HepG2 (cell line): ENCODE data around the gene TMEM235. TPM values are rescaled to one million over a fixed set of nuclear protein-coding genes. Genes with fewer than 3 reads are reported as not detected.
A peak's percentile ranks its signal among the peaks of the same experiment; 100 is the strongest.

Source experiments
- CSRNP2 ChIP-seq: sonication (generic); formaldehyde crosslinking; conservative IDR thresholded peaks from 2 replicates; pipeline ENCODE4 v1.8.0; 2022; ENCODE audit warnings: low read depth, missing genetic modification reagents
- HCFC1 ChIP-seq: fragments of 150-350 bp; IDR thresholded peaks from 2 replicates; pipeline ENCODE4 v1.6.1; 2014; ENCODE audit warnings: low read depth, low read length
- HMG20A ChIP-seq: IDR thresholded peaks from 2 replicates; pipeline ENCODE4 v1.6.1; 2016; ENCODE audit warnings: borderline replicate concordance
- IKZF5 ChIP-seq: IDR thresholded peaks from 2 replicates; pipeline ENCODE4 v1.6.1; 2018; ENCODE audit warnings: missing genetic modification reagents, mild to moderate bottlenecking, missing compliant biosample characterization
- KAT7 ChIP-seq: IDR thresholded peaks from 2 replicates; pipeline ENCODE4 v1.6.1; 2018; ENCODE audit warnings: borderline replicate concordance, missing compliant biosample characterization
- KDM2A ChIP-seq: sonication (generic); formaldehyde crosslinking; IDR thresholded peaks from 2 replicates; pipeline ENCODE4 v1.4.0; 2020; ENCODE audit warnings: low read depth, missing genetic modification reagents, borderline replicate concordance
- KLF12 ChIP-seq: sonication (generic); formaldehyde crosslinking; IDR thresholded peaks from 2 replicates; pipeline ENCODE4 v1.4.0; 2020; ENCODE audit warnings: missing genetic modification reagents, borderline replicate concordance
- MLXIP ChIP-seq: sonication (generic); formaldehyde crosslinking; IDR thresholded peaks from 2 replicates; pipeline ENCODE4 v1.9.0; 2021; ENCODE audit warnings: missing genetic modification reagents, borderline replicate concordance
- MTF1 ChIP-seq: sonication (generic); formaldehyde crosslinking; IDR thresholded peaks from 2 replicates; pipeline ENCODE4 v1.5.0; 2020; ENCODE audit warnings: missing genetic modification reagents
- MXD3 ChIP-seq: IDR thresholded peaks from 2 replicates; pipeline ENCODE4 v1.6.1; 2016; ENCODE audit warnings: mild to moderate bottlenecking, missing biosample characterization, missing genetic modification reagents
- MYPOP ChIP-seq: sonication (generic); formaldehyde crosslinking; IDR thresholded peaks from 2 replicates; pipeline ENCODE4 v1.8.1; 2023; ENCODE audit warnings: mild to moderate bottlenecking, moderate library complexity, missing genetic modification reagents
- NFIB ChIP-seq: sonication (generic); formaldehyde crosslinking; IDR thresholded peaks from 2 replicates; pipeline ENCODE4 v1.9.0; 2021; ENCODE audit warnings: missing genetic modification reagents, mild to moderate bottlenecking, borderline replicate concordance
- RAD51 ChIP-seq: fragments of 450-650 bp; IDR thresholded peaks from 2 replicates; pipeline ENCODE4 v1.6.1; 2016; ENCODE audit warnings: borderline replicate concordance
- THAP11 ChIP-seq: IDR thresholded peaks from 2 replicates; pipeline ENCODE4 v1.6.1; 2016; ENCODE audit warnings: missing biosample characterization, missing genetic modification reagents
- TOE1 ChIP-seq: sonication (generic); formaldehyde crosslinking; IDR thresholded peaks from 2 replicates; pipeline ENCODE4 v1.4.0; 2020; ENCODE audit warnings: mild to moderate bottlenecking, missing genetic modification reagents
- ZBTB20 ChIP-seq: sonication (generic); formaldehyde crosslinking; IDR thresholded peaks from 2 replicates; pipeline ENCODE4 v1.8.1; 2023; ENCODE audit warnings: missing genetic modification reagents, low read depth, mild to moderate bottlenecking, borderline replicate concordance
- ZBTB38 ChIP-seq: sonication (generic); formaldehyde crosslinking; IDR thresholded peaks from 2 replicates; pipeline ENCODE4 v1.5.1; 2020; ENCODE audit warnings: mild to moderate bottlenecking, missing genetic modification reagents
- ZC3H4 ChIP-seq: sonication (generic); formaldehyde crosslinking; IDR thresholded peaks from 2 replicates; pipeline ENCODE4 v1.4.0; 2020; ENCODE audit warnings: missing genetic modification reagents, borderline replicate concordance
- ZFX ChIP-seq: sonication (generic); formaldehyde crosslinking; IDR thresholded peaks from 2 replicates; pipeline ENCODE4 v1.4.0; 2020; ENCODE audit warnings: mild to moderate bottlenecking, low read depth, missing genetic modification reagents, moderate library complexity
- ZNF282 ChIP-seq: fragments of 450-650 bp; IDR thresholded peaks from 2 replicates; pipeline ENCODE4 v1.6.1; 2018; ENCODE audit not compliant: partially characterized antibody
- ZNF317 ChIP-seq: sonication (generic); formaldehyde crosslinking; IDR thresholded peaks from 2 replicates; pipeline ENCODE4 v1.5.0; 2020; ENCODE audit warnings: mild to moderate bottlenecking, missing genetic modification reagents
- ZNF644 ChIP-seq: IDR thresholded peaks from 2 replicates; pipeline ENCODE4 v1.6.1; 2016; ENCODE audit warnings: low read depth
- ZSCAN9 ChIP-seq: IDR thresholded peaks from 2 replicates; pipeline ENCODE4 v1.6.1; 2016; ENCODE audit warnings: borderline replicate concordance
- polyA plus RNA-seq, 8 experiments: library from polyadenylated mRNA; depleted of rRNA in 3 of 8; stranded (reverse) in 7 of 8; unstranded in 1 of 8; fragments of >200 nt; fragmentation: Illumina TruSeq in 4 of 8; extraction: Trizol in 4 of 8; gene quantifications; 2 replicates each; pipeline versions ENCODE4 v1.2.1 to v1.2.3, GENCODE V29; 2011 to 2016; ENCODE audit warnings: low read depth in 4 of 8, missing spikeins in 1 of 8, mixed read lengths in 1 of 8; ENCODE audit not compliant: insufficient read depth in 1 of 8
- total RNA-seq, 5 experiments: library from RNA; depleted of rRNA; stranded (reverse); fragments of >200 nt; fragmentation: Illumina TruSeq; extraction: Trizol; gene quantifications; 2 replicates each; pipeline ENCODE4 v1.2.3, GENCODE V29; 2016; ENCODE audit warnings: low read depth in 1 of 5

The TMEM235 gene
- total and polyA plus RNA-seq, 2 of the 13 experiments (the other 11 are each of a cell fraction or from before 2014, with no cell fraction given): not detected

GRCh38 chr17:78253946-78254672, 22.7 kb downstream of the TMEM235 start (continued):
- TF ChIP-seq NFIB (no peak), MTF1 (CRISPR knock-in tag) (peak; percentile 90), ZFX (peak; percentile 98), ZNF644 (CRISPR knock-in tag) (no peak), ZNF282 (no peak), MLXIP (CRISPR knock-in tag) (peak; percentile 81), TOE1 (0 out of 2 replicates have a peak, but pooled peaks have one; percentile 83), ZBTB20 (peak; percentile 46; the same call in 1 of the 2 replicates), IKZF5 (CRISPR knock-in tag) (peak; percentile 72; the same call in 1 of the 2 replicates), MXD3 (CRISPR knock-in tag) (peak; percentile 97), ZSCAN9 (no peak), ZBTB38 (CRISPR knock-in tag) (peak; percentile 32; the same call in 1 of the 2 replicates), HCFC1 (peak; percentile 98), KAT7 (peak; percentile 96; the same call in 1 of the 2 replicates), KDM2A (CRISPR knock-in tag) (peak; percentile 90), KLF12 (no peak; the same call in 1 of the 2 replicates), RAD51 (no peak), THAP11 (CRISPR knock-in tag) (peak; percentile 98), ZNF317 (CRISPR knock-in tag) (peak; percentile 68; the same call in 1 of the 2 replicates), HMG20A (CRISPR knock-in tag) (no peak; the same call in 1 of the 2 replicates), CSRNP2 (no peak), ZC3H4 (CRISPR knock-in tag) (no peak; the same call in 1 of the 2 replicates), MYPOP (CRISPR knock-in tag) (peak; percentile 81)
